Endothelial cell of umbilical vein (primary cell): ENCODE measurements around the gene USP28.

ENCODE experiments used
- CTCF ChIP-seq, 2 donors: IDR thresholded peaks; 1 replicate in 1 of 2; 2 replicates in 1 of 2; pipeline ENCODE4 v1.5.1; 2011; ENCODE audit warnings: low read length in 2 of 2, mild to moderate bottlenecking in 2 of 2, moderate library complexity in 2 of 2, control low read depth in 1 of 2, inconsistent platforms in 1 of 2, low read depth in 1 of 2; ENCODE audit not compliant: insufficient read depth in 1 of 2; ENCODE audit errors: extremely low read depth in 1 of 2
- EZH2 ChIP-seq: IDR thresholded peaks from 2 replicates; pipeline ENCODE4 v1.6.1; 2012; ENCODE audit warnings: borderline replicate concordance, low read depth, mild to moderate bottlenecking, moderate library complexity, low read length, inconsistent platforms; ENCODE audit not compliant: severe bottlenecking
- FOS ChIP-seq: IDR thresholded peaks from 2 replicates; pipeline ENCODE4 v1.6.1; 2011; ENCODE audit warnings: mild to moderate bottlenecking, low read length, moderate library complexity, borderline replicate concordance; ENCODE audit not compliant: insufficient read depth
- GATA2 ChIP-seq: IDR thresholded peaks from 2 replicates; pipeline ENCODE4 v1.7.0; 2011; ENCODE audit warnings: low read depth, mild to moderate bottlenecking, moderate library complexity, mixed read lengths, low read length; ENCODE audit not compliant: insufficient read length, insufficient read depth
- JUN ChIP-seq: IDR thresholded peaks from 2 replicates; pipeline ENCODE4 v1.6.1; 2011; ENCODE audit warnings: borderline replicate concordance, low read depth; ENCODE audit not compliant: insufficient read length, insufficient read depth
- MYC ChIP-seq: IDR thresholded peaks from one replicate; pipeline ENCODE4 v1.6.1; 2011; ENCODE audit warnings: mild to moderate bottlenecking, low read depth, low read length
- POLR2A ChIP-seq: IDR thresholded peaks from 2 replicates; pipeline ENCODE4 v1.6.1; 2012; ENCODE audit warnings: low read depth, mild to moderate bottlenecking, control low read depth, low read length
- POLR2AphosphoS5 ChIP-seq: IDR thresholded peaks from 2 replicates; pipeline ENCODE4 v1.6.1; 2012; ENCODE audit warnings: low read depth, mild to moderate bottlenecking, control low read depth, low read length, moderate library complexity; ENCODE audit not compliant: insufficient read depth
- TF ChIP-seq, protein P1 (sequence below): IDR thresholded peaks from 2 replicates; pipeline ENCODE4 v1.6.1; 2011; ENCODE audit not compliant: insufficient read depth, insufficient read length

GRCh38 chr11:113818426-113818825, 56.9 kb downstream of the USP28 start:
- no peak for TF ChIP-seq CTCF (IDR thresholded peaks at IDR 0.05; ENCODE audit: extremely low read depth in 1 of 2, insufficient read depth in 1 of 2, low read depth in 1 of 2, low read length in 2 of 2)
- TF ChIP-seq, protein P1, sequence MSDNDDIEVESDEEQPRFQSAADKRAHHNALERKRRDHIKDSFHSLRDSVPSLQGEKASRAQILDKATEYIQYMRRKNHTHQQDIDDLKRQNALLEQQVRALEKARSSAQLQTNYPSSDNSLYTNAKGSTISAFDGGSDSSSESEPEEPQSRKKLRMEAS: no peak
- no peak for TF ChIP-seq POLR2AphosphoS5
- TF ChIP-seq EZH2: no peak
- TF ChIP-seq POLR2A: no peak
- no peak for TF ChIP-seq MYC
- TF ChIP-seq JUN: no peak
- no peak for TF ChIP-seq GATA2
- TF ChIP-seq FOS: no peak
